Urothelium cell line (cell line): ENCODE results near the gene TNRC6C.
A peak's percentile ranks its signal among the peaks of the same experiment; 100 is the strongest.

Source experiments
- DNase-seq: peaks from one replicate; pipeline ENCODE4 v3.0.0; 2011; ENCODE audit warnings: low spot score, mixed read lengths
- FAIRE-seq: peaks from 2 replicates; lab custom pipeline; 2011; peaks lifted over from hg19 to GRCh38; lab: Jason Lieb, UNC

The TNRC6C gene

GRCh38 chr17:78006338-78006737 lies 47.8 kb downstream of the TNRC6C start:
- FAIRE-seq (no peak), DNase-seq (no peak)

- FAIRE-seq: no peak
- no peak for DNase-seq
Observed at GRCh38 chr17:78007647-78008046, 49.1 kb downstream of the TNRC6C start.

- DNase-seq: no peak
- FAIRE-seq: no peak
Observed at GRCh38 chr17:78010759-78011158, 52.3 kb downstream of the TNRC6C start.

GRCh38 chr17:78012428-78012827 lies 53.9 kb downstream of the TNRC6C start:
- no peak for DNase-seq
- no peak for FAIRE-seq

GRCh38 chr17:78013683-78014467 lies 55.4 kb downstream of the TNRC6C start:
- FAIRE-seq: peak; percentile 27

GRCh38 chr17:78014646-78015045 lies 56.1 kb downstream of the TNRC6C start:
- no peak for DNase-seq
- FAIRE-seq: no peak

More at GRCh38 chr17:78013683-78014467, 55.4 kb downstream of the TNRC6C start:
- peak; percentile 58 for DNase-seq

- FAIRE-seq: no peak
- no peak for DNase-seq
Observed at GRCh38 chr17:78016852-78017251, 58.3 kb downstream of the TNRC6C start.

GRCh38 chr17:78019367-78019975 lies 61.0 kb downstream of the TNRC6C start:
- no peak for DNase-seq
- FAIRE-seq: no peak

GRCh38 chr17:78019976-78020716 lies 61.6 kb downstream of the TNRC6C start:
- DNase-seq (no peak), FAIRE-seq (no peak)

- no peak for DNase-seq
- no peak for FAIRE-seq
Observed at GRCh38 chr17:78020717-78021108, 62.2 kb downstream of the TNRC6C start.

GRCh38 chr17:78022425-78022824 lies 63.9 kb downstream of the TNRC6C start:
- DNase-seq (no peak), FAIRE-seq (no peak)

- FAIRE-seq: no peak
- DNase-seq: no peak
Observed at GRCh38 chr17:78023042-78023441, 64.5 kb downstream of the TNRC6C start.

- DNase-seq (no peak), FAIRE-seq (no peak)
Observed at GRCh38 chr17:78026381-78026780, 67.9 kb downstream of the TNRC6C start.

- FAIRE-seq: no peak
- no peak for DNase-seq
Observed at GRCh38 chr17:78027121-78027520, 68.6 kb downstream of the TNRC6C start.

- DNase-seq: no peak
- FAIRE-seq: no peak
Observed at GRCh38 chr17:78029697-78030096, 71.2 kb downstream of the TNRC6C start.

GRCh38 chr17:78031435-78031834 lies 72.9 kb downstream of the TNRC6C start:
- FAIRE-seq: no peak

GRCh38 chr17:78032166-78032565 lies 73.7 kb downstream of the TNRC6C start:
- DNase-seq: no peak
- no peak for FAIRE-seq

More at GRCh38 chr17:78031435-78031834, 72.9 kb downstream of the TNRC6C start:
- no peak for DNase-seq

- FAIRE-seq: no peak
- DNase-seq: no peak
Observed at GRCh38 chr17:78034429-78035091, 76.1 kb downstream of the TNRC6C start.

- no peak for FAIRE-seq
Observed at GRCh38 chr17:78037280-78037679, 78.8 kb downstream of the TNRC6C start.

GRCh38 chr17:78038748-78039288 lies 80.3 kb downstream of the TNRC6C start:
- FAIRE-seq: no peak

More at GRCh38 chr17:78037280-78037679, 78.8 kb downstream of the TNRC6C start:
- no peak for DNase-seq

GRCh38 chr17:78039581-78039980 lies 81.1 kb downstream of the TNRC6C start:
- DNase-seq (no peak), FAIRE-seq (no peak)

More at GRCh38 chr17:78038748-78039288, 80.3 kb downstream of the TNRC6C start:
- no peak for DNase-seq
